HUDEP-2 (cell line): ENCODE data around the gene ZNF836.
"Not testable (repeated sequence)": the region's sequence is repeated elsewhere in the genome, so short reads cannot be mapped to it uniquely, and the experiment has no call there.

ENCODE experiments used
- DNase-seq, 76 experiments: peaks; one replicate each; lab custom pipeline; 2025; ENCODE audit not compliant: unreplicated experiment in 76 of 76; lab: John Stamatoyannopoulos, UW

ZNF836 gene

GRCh38 chr19:52171321-52172169, at the start of gene ZNF836:
Gene ZNF836 (minus strand): TSS chr19:52171621. CDS start chr19:52168072, 3,549 bp downstream.
- peak in 56 of 76 experiments; percentile 15 to 84 (median 60) for DNase-seq

DNA sequence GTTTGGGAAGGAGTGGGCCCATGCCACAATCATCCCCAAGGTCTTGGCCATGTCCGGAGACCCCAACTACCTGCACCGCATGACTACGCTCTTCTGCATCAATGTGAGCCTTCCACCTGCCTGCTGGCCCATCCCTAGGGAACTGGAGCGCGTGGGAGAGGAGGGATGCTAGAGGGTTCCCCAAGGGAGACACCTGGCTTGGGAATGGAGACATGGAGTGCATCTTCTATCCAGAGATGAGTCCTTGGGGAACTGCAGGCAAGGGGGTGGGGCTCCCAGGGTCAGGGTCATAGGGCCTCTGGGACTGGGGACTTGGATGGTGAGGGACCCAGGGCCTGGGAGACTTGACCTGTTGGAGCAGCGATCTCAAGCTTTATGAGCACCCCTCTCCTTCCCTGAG, 49.6 kb upstream of the ZNF836 start:
- no peak for DNase-seq

- no peak for DNase-seq
These were observed 48.2 kb upstream of the ZNF836 start for GRCh38 chr19:52219611-52220010.

DNA sequence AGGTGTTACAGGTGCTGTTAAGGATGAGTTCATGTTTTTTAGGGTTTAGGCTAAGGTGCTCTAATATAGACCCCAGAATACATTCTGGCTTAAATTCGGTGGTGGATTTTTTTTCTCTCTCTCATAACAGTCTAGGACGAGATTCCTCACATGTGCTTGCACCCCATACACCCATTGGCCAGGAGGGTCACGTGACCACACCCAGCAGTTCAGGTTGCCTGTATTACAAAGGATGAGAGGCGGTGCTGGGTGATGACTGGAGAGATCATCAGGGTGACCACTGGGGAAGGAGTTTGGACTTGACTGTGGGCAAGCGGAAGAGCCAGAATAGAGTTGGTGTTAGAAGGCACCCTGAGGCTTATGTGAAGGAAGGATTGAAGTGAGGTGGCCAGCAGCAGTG, 46.2 kb upstream of the ZNF836 start:
- DNase-seq = no peak

GRCh38 chr19:52216401-52216800, 45.0 kb upstream of the ZNF836 start:
- no peak for DNase-seq

DNA sequence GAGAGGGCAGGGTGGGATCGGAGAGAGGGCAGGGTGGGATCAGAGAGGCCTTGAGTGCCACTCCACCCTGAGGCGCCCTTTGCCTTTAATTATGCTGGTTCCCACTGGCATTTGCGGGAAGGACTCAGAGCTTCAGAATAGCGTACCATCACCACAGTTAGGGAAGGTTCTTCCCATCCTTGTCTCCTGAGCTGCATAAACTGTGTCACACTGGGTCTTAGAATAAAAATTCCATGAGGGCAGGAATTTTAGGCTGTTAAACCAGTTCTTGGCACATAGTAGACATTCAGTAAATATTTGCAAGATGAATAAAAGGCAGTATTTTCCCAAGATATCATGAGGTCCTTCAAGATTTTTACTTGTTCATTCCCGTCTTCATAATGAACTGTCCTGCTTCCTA, 42.8 kb upstream of the ZNF836 start:
- no peak for DNase-seq

GRCh38 chr19:52212572-52213255, 41.3 kb upstream of the ZNF836 start:
- no peak for DNase-seq

GRCh38 chr19:52211926-52212571, 40.6 kb upstream of the ZNF836 start:
- no peak for DNase-seq

GRCh38 chr19:52211203-52211602, 39.8 kb upstream of the ZNF836 start:
- DNase-seq = no peak

DNA sequence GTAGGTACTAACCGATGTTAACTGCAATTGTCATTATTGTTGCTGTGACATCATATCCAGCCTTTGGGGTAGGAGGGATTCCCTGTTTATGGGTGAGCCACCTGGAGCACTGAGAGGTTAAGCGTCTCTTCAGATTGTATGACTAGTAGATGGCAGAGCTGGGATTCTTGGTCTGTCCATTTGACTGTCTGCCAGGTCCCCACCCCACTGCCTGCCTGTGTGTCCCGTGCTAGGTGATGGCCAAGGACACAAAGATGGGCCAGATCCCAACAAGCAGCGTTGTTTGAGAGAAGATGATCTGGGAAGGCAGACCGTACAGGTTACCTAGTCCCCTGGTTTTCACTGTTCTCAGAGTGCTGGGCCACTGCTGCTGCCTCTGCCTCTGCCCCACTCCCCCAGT, 35.1 kb upstream of the ZNF836 start:
- no peak for DNase-seq

DNA sequence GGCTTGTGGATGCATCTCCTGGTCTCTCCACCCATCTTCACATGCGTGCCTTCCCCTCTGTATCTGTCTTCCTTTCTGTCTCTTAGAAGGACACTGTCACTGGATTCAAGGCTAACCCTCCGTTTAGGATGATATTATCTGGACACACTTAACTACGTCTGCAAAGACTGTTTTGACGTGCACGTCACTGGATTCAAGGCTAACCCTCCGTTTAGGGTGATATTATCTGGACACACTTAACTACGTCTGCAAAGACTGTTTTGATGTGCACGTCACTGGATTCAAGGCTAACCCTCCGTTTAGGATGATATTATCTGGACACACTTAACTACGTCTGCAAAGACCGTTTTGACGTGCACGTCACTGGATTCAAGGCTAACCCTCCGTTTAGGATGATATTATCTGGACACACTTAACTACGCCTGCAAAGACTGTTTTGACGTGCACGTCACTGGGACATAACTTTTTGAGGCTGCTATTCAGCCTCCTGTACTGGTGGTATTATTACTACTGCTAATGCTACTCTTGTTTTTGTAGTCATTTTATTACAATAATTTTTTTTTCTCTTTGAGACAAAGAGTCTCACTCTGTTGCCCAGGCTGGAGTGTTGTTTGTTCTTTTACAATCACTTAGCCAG, 29.5 kb upstream of the ZNF836 start:
- DNase-seq = not testable (repeated sequence)

GRCh38 chr19:52200044-52200443, 28.6 kb upstream of the ZNF836 start:
- DNase-seq = no peak

GRCh38 chr19:52198678-52199077, 27.3 kb upstream of the ZNF836 start:
- DNase-seq = peak in 1 of 76 experiments; percentile 1

- DNase-seq = no peak
These were observed 26.5 kb upstream of the ZNF836 start for GRCh38 chr19:52197964-52198363.

- DNase-seq = no peak
These were observed 25.0 kb upstream of the ZNF836 start for GRCh38 chr19:52196256-52196967.

GRCh38 chr19:52191951-52192350, 20.5 kb upstream of the ZNF836 start:
- DNase-seq = peak in 9 of 76 experiments; percentile 2 to 24 (median 10)

GRCh38 chr19:52191389-52191788, 20.0 kb upstream of the ZNF836 start:
- no peak for DNase-seq

GRCh38 chr19:52190487-52191293, 19.3 kb upstream of the ZNF836 start:
- DNase-seq = peak in 20 of 76 experiments; percentile 9 to 52 (median 38)

- peak; percentile 89 to 100 (median 100) for DNase-seq
These were observed 18.5 kb upstream of the ZNF836 start, which contains the start of gene PPP2R1A for GRCh38 chr19:52189735-52190486. Gene PPP2R1A (plus strand): TSS chr19:52190052. CDS start chr19:52190097, 45 bp downstream.
